Measurements from ENCODE around the gene NT5DC1. TPM values are rescaled to one million over a fixed set of nuclear protein-coding genes. Genes with fewer than 3 reads are reported as not detected.
A peak's percentile ranks its signal among the peaks of the same experiment; 100 is the strongest.

NT5DC1 gene
- total and polyA plus RNA-seq, 4 donors, result 8.6 to 49.0 (median 22.1) TPM

DNA sequence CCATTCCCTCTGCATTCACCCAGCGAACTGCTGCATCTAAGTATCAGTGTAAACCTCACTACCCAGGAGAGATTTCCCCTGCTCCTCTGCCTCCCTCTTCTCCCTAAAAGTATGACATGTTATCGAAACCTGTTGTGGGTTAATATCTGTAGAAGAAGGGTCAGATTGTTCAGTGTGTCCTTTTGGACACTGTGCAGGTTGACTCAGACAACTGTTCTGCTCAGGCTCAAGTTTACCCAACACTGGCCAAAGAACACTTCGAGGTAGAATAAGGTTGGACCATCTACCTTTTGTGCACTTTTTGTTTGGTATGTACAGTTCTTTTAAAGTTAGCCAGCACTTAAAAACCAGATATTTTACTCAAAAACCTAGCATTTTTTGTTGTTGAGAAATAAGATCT, 4.6 kb downstream of the NT5DC1 start:
- H3K36me3 ChIP-seq (ENCODE audit: control insufficient read depth in 4 of 4, insufficient read depth in 4 of 4, low read length in 4 of 4), result peaks cover 3 to 18% (median 12%) of the 10 kb centered on the region in 4 donors
- H3K9me3 ChIP-seq (ENCODE audit: control insufficient read depth in 4 of 4, insufficient read depth in 3 of 4, low read length in 3 of 4), result no peaks in the 10 kb centered on the region
- no peak overlapping the region for H3K9ac ChIP-seq (ENCODE audit: insufficient read depth in 1 of 2, low read length in 2 of 2)
- peaks cover 0 to 29% (median 19%) of the 10 kb centered on the region in 5 donors for H3K4me1 ChIP-seq (ENCODE audit: control insufficient read depth in 5 of 5, insufficient read depth in 5 of 5, low read length in 5 of 5)
- no peak overlapping the region for H3K27ac ChIP-seq (ENCODE audit: low read depth in 1 of 2, low read length in 1 of 2)
- TF ChIP-seq CTCF (IDR thresholded peaks at IDR 0.05; ENCODE audit: control extremely low read depth, extremely low read depth), result no peak
- H3K27me3 ChIP-seq (ENCODE audit: control insufficient read depth in 3 of 3, insufficient read depth in 3 of 3, low read length in 2 of 3), result no peaks in the 10 kb centered on the region
- H3K4me3 ChIP-seq, result no peak overlapping the region
- DNase-seq (no peak), ATAC-seq (ENCODE audit: insufficient read depth, low FRiP score) (no peak)
- WGBS, 2 donors, result 89 to 92% methylated on average over 3 of the region's 3 CpGs

DNA sequence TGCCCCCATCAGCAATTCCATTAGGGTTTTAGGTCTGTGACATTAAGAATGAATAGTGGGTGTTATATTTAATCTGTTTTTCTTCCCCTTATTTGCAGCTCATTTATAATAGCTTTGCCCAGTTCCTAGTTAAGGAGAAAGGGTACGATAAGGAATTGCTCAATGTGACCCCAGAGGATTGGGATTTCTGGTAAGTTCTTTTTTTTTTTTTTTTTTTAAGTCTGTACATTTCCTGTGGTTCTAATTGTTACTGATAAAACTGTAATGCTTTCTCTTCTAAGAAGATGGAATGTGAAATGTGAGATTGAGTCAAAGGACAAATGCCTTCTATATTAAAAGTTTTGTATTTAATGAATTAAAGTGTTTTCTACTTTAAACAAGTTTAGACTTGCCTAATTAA, 5.5 kb downstream of the NT5DC1 start:
- no peaks in the 10 kb centered on the region for H3K9me3 ChIP-seq (ENCODE audit: control insufficient read depth in 4 of 4, insufficient read depth in 3 of 4, low read length in 3 of 4)
- H3K9ac ChIP-seq (ENCODE audit: insufficient read depth in 1 of 2, low read length in 2 of 2), result no peak overlapping the region
- no peaks in the 10 kb centered on the region for H3K27me3 ChIP-seq (ENCODE audit: control insufficient read depth in 3 of 3, insufficient read depth in 3 of 3, low read length in 2 of 3)
- H3K4me1 ChIP-seq (ENCODE audit: control insufficient read depth in 5 of 5, insufficient read depth in 5 of 5, low read length in 5 of 5), result peaks cover 0 to 33% (median 19%) of the 10 kb centered on the region in 5 donors
- peaks cover 8 to 26% (median 12%) of the 10 kb centered on the region in 4 donors for H3K36me3 ChIP-seq (ENCODE audit: control insufficient read depth in 4 of 4, insufficient read depth in 4 of 4, low read length in 4 of 4)
- no peak overlapping the region for H3K4me3 ChIP-seq
- no peak for TF ChIP-seq CTCF (IDR thresholded peaks at IDR 0.05; ENCODE audit: control extremely low read depth, extremely low read depth)
- DNase-seq, result peak in 2 of 3 donors; percentile 44 to 58
- ATAC-seq (ENCODE audit: insufficient read depth, low FRiP score), result no peak
- 18 to 27% methylated on average over 1 of the region's 1 CpG for WGBS, 2 donors
- no peak overlapping the region for H3K27ac ChIP-seq (ENCODE audit: low read depth in 1 of 2, low read length in 1 of 2)

GRCh38 chr6:116108836-116109235, 8.2 kb downstream of the NT5DC1 start:
- Histone ChIP-seq H3K36me3 (ENCODE audit: control insufficient read depth in 4 of 4, insufficient read depth in 4 of 4, low read length in 4 of 4) (peaks cover 12 to 35% (median 25%) of the 10 kb centered on the region in 4 donors), H3K9ac (ENCODE audit: insufficient read depth in 1 of 2, low read length in 2 of 2) (no peak overlapping the region), H3K27ac (ENCODE audit: low read depth in 1 of 2, low read length in 1 of 2) (no peak overlapping the region), H3K27me3 (ENCODE audit: control insufficient read depth in 3 of 3, insufficient read depth in 3 of 3, low read length in 2 of 3) (no peaks in the 10 kb centered on the region), H3K4me3 (no peak overlapping the region), H3K9me3 (ENCODE audit: control insufficient read depth in 4 of 4, insufficient read depth in 3 of 4, low read length in 3 of 4) (no peaks in the 10 kb centered on the region), H3K4me1 (ENCODE audit: control insufficient read depth in 5 of 5, insufficient read depth in 5 of 5, low read length in 5 of 5) (peaks cover 0 to 19% (median 5%) of the 10 kb centered on the region in 5 donors)
- DNase-seq, result no peak
- TF ChIP-seq CTCF (IDR thresholded peaks at IDR 0.05; ENCODE audit: control extremely low read depth, extremely low read depth), result no peak
- no peak for ATAC-seq (ENCODE audit: insufficient read depth, low FRiP score)
- 40 to 62% methylated on average over 1 of the region's 1 CpG for WGBS, 2 donors

All from lung (tissue), 12 donors.